Measurements from ENCODE around the gene B4GALNT2.
A peak's percentile ranks its signal among the peaks of the same experiment; 100 is the strongest.
"Not testable (repeated sequence)": the region's sequence is repeated elsewhere in the genome, so short reads cannot be mapped to it uniquely, and the experiment has no call there.

B4GALNT2 gene

DNA sequence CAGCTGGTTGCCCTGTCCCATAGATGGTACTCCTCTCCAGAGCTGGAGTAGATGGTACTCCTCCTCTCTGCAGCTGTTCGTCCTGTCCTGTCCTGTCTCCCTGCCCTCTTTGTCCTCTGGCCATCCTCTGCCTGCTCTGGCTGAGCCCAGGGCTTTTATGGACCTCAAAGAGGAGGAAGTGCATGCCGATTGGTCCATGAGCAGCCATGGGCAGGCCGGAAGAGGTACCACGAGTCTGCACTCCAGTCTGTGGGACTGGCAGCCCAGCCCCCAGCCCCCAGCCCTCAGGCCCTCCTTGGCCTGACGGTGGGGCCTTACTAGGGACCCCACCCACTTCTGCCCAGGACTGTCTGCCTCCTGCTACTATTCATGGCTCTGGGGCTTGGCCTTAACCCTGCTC lies 50.8 kb downstream of the B4GALNT2 start:
- DNase-seq = no peak

DNA sequence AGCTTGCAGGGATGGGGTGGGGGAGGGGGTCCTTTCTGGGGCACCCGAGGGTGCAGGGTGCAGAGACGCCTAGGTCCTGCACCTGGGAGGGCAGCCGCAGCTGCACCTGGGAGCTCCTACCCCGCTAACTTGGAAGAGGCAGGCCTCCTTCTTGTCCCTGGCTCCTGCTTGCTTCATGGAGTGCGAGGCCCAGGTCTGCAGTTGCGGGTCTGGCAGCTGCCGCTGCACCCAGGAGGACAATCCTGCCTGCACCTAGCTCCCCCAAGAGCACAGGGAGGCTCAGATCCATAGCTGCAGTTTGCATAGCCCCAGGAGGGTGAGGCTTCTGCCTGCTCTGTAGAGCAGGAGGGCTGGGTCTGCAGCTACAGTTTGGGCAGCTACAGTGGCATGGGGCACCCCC lies 51.2 kb downstream of the B4GALNT2 start:
- no peak for DNase-seq

DNA sequence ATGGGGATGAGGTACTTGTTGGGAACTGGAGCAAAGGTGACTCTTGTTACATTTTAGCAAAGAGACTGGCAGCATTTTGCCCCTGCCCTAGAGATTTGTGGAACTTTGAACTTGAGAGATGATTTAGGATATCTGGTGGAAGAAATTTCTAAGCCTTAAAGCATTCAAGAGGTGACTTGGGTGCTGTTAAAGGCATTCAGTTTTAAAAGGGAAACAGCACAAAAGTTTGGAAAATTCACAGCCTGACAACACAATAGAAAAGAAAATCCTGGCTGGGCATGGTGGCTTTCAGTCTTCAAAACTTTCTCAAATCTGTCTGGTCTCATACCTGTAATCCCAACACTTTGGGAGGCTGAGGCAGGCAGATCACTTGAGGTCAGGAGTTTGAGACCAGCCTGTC lies 52.0 kb downstream of the B4GALNT2 start:
- not testable (repeated sequence) for DNase-seq

DNA sequence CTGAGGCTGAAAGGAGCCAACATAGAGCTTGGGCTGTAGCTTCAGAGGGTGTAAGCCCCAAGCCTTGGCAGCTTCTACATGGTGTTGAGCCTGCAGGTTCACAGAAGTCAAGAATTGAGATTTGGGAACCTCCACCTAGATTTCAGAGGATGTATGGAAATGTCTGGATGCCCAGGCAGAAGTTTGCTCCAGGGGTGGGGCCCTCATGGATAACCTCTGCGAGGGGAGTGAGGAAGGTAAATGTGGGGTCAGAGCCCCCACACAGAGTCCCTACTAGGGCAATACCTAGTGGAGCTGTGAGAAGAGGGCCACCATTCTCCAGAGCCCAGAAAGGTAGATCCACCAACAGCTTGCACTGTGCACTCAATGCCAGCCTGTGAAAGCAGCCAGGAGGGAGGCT lies 52.8 kb downstream of the B4GALNT2 start:
- DNase-seq = not testable (repeated sequence)

DNA sequence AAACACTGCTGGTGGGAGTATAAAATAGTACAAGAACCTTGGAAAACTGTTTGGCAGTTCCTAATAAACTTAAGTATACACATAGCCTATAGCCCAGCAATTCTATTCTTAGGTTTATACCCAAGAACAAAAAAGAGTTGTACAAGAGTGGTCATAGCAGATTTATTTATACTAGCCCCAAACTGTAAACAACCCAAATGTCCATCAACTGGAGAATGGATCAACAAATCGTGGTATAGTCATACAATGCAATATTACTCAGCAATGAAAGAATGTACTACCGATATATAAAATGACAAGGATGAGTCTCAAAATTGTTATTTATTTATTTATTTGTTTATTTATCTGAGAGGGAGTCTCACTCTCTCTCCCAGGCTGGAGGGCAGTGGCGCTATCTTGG lies 54.7 kb downstream of the B4GALNT2 start:
- DNase-seq = no peak

DNA sequence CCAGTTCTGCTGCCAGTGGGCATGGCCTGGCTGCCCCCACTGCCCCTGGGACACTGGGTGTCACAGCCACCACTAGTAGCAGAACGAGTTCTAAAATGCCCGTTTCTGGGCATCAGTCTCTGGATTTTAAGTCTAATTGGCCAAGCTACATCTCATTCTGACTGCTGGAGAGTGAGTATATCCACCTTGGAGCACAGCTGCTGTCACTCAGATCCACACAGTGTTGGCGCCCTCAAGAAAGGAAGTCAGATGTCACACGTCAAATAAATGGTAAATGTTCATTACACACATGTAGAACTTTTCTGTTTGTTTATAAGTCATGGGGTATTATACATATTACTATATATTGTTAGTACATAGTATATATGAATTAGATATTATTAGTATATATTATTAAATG lies 58.4 kb downstream of the B4GALNT2 start:
- no peak for DNase-seq

DNA sequence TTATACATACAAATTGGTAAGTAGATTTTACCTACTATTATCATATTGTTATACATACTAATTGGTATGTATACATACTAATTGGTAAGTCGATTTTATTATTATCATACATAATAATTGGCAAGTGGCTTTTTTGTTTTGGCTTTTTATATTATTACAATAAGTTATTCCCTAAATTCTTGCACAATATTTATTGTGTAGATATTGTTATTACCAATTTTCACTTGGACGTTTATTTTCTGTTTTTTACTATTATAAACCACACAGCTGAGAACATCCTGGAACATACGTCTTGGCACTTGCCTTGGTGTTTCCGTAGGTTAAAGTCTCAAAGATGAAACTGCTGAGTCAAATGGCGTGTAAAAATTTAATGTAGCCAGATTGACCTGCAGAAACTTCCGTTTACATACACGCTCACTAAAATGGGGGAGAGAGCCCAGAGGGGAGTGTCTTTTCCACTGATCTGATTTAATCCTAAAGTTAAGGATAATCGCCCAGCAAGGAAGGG lies 58.9 kb downstream of the B4GALNT2 start:
- DNase-seq = no peak

DNA sequence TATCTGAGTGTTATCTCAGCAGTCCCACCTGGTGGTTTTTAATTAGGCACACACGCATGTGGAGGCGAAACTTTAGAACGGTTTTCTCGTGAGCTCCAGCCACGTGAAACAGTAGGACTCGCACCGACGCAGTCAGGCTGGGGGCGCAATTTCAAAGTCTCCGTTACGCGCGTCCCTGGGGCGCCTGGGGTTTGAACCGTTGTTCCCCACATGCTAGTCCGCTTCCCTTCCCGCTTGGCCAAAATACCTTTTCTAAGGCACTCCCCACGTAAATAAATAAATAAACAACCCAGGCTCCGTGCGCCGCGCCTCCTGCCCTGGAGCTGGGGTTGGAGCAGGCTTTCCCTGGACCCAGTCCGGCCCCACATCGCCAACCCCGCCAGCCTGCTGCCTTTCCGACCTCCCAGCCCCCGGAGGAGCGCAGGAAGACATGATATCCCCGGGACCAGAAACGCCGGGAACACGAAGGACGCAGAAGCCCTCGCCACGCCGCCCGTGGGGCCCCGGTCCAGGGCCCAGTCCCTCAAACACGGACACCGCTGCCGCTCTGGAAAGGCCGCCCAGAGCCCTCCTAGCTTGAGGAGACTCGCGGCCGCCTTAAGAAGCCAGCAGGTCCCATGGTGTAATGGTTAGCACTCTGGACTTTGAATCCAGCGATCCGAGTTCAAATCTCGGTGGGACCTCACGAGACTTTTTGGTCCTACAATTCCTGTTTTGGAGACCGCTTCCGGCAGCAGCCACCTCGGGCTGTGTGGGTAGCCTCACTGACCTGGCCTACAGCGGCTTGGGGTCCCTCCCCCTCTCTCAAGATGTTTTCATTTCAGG lies 59.6 kb downstream of the B4GALNT2 start:
- DNase-seq = peak; percentile 91

DNA sequence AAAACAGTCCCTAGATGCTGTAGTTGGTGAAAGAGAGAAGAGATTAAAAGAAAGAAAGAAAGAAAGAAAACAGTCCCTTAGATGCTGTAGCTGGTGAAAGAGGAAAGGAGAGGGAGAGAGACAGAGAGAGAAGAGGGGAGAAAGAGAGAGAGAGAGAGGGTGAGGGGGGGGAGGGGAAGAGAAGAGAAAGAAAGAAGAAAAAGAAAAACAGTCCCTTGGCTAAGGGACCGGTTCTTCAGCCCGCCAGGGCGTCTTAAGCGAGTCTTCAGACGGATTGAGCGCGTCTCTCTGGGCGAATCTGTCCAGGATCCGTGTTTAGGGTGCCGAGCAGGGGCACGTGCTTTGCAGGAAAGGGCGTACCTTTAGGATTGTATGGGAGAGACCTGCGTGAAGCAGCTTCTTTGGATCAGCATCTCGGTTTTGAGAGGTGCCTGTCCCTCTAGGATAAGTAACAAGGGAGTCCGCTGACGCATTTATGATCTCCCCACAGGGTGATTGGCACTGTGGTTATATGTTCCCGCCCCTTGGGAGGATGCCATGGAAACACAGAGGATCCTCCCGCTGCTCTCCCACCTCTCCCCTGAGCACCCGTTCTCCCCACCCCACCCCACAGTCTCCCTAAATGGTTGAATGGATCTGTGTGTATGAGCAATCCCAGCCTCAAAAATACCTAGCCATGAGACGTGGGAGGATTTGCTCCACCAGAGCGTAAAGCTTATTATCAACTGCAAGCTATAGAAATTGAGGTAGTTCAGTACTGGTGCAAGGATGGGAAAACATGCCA lies 61.1 kb downstream of the B4GALNT2 start:
- DNase-seq = peak in 1 of 2 donors; percentile 44

DNA sequence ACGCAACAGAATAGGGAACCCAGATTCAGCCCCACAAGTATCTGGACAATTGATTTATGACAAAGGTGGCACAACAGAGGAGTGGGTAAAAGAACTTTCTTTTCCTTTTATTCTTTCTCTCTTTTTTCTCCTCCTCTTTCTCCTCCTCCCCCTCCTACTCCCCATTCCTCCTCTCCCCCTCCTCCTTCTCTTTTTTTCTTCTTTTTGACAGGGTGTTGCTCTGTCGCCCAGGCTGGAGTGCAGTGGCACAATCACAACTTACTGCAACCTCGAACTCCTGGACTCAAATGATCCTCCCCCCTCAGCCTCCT lies 61.7 kb downstream of the B4GALNT2 start:
- DNase-seq = no peak

DNA sequence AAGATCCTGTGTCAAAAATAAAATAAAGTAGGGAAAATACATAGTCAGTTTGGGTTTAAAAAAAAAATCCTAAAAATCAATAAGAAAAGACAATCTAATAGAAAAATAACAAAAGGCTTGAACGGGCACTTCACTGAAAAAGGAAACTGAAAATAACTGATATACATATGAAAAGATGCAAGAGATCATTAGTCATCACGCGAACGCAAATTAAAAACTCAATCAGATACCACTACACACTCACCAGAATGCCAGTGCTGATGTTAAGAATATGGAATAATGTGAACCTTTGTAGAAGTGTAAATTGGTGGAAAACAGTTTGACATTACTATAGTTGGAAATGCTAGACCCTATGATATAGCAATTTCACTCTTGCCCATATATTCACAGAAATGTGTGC lies 63.2 kb downstream of the B4GALNT2 start:
- DNase-seq = no peak

DNA sequence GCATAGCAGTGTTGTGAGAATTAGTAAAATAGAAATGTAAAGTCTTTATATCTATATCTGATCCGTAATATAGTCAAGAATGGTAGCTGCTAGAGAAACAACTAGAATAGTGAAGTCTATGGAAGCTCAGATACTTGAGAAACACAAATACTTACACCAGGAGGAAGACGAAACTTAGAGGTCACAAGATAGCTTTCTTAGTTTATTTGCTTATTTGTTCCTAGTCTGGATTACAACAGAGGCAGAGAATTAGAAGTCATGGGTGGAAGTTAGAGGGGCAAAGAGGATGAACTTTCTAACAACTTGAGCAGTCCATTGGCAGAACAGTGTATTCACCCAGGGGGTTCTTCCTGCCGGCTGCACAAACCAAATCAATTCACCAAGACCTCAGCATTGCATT lies 64.0 kb downstream of the B4GALNT2 start:
- no peak for DNase-seq

DNA sequence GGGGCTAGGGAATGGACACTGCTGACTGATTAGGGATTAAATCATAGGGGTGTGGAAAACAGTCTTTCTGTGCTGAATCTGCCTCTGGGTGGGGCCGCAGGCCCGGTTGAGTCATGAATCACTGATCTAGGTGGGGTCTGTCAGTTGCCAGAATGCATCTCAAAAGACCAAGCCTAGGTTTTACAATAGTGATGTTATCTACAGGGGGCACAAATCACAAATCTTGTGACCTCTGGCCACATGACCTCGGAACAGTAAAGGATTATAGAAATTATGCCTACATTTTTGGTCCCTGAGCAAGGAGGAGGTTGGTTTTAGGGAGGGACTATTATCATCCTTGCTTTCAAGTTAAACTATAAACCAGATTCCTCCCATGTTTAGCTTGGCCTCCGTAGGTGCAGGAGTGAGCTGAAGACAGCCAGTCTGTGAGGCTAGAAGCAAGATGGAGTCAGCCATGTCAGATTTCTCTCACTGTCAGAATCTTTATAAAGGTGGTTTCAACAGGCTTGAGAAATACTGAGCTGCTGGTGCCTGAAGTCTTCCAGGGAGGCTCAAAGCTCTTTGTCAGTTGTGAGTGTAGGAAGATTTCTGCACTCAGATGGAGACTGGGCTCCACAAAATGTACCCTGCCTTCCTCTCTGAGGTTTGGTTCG lies 64.9 kb downstream of the B4GALNT2 start:
- no peak for DNase-seq

DNA sequence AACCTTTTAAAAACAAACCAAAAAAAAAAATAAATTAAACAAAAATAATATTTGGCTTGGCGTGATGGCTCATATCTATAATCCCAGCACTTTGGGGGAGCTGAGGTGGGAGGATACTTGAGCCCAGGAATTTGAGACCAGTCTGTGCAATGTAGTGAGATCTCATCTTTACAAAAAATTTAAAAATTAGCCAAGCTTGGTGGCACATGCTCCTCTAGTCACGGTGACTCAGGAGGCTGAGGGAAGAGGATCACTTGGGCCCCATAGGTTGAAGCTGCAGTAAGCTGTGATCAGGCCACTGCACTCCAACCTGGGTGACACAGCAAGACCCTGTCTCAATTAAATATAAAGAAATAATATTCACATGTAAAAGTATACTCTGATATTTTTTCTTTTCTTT lies 65.6 kb downstream of the B4GALNT2 start:
- no peak for DNase-seq

DNA sequence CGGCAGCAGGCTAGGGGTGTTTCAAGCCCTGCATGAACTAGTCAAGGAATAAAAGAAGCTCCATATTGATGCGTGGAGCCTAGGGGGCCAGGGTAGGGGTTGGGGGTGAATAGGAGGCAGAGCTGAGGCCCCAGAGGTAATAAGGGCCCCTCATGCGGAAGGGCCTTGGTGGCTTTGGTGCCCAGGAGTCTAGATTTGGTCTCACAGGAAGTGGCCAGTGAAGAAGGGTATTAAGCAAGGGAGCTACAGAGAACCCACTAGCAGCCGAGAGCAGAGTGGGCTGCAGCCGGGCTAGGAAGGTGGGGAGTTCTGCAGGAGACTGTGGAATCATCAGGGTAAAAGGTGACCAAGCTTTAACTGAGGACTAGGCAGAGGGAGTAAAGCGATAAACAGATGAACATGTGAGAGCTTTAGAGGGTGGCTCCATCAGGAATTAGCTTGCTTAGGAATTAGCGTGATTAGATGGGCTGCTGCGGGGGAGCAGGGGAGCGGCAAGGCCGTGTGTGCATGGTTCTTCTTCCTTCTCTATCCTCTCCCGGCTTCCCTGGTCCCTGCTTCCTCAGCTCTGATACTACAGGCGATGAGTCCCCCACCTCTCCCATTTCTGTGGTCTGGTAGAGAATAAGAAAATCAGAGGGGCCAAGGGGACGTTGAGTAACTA lies 68.0 kb downstream of the B4GALNT2 start:
- no peak for DNase-seq

DNA sequence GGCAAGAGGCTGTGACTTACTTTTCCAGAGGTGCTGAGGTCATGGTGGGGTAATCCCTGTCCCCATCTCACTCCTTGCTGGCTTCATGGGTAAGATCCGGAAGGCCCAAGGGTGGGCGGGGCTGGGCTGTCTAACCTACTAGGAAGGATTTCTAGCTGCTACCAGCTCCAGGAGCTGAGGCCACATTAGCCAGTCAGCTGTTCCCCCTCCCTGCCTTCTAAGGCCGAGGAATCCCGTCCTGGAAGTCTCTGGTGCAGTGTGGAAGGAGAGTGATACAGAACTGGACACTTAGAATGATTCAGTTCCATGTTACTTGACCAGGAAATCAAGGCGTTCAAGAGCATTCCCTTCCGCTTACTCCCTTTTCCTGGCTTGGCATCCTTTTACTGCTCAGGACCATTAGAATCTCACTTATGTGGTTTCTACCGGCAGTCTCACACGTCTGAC lies 68.9 kb downstream of the B4GALNT2 start:
- DNase-seq = no peak

DNA sequence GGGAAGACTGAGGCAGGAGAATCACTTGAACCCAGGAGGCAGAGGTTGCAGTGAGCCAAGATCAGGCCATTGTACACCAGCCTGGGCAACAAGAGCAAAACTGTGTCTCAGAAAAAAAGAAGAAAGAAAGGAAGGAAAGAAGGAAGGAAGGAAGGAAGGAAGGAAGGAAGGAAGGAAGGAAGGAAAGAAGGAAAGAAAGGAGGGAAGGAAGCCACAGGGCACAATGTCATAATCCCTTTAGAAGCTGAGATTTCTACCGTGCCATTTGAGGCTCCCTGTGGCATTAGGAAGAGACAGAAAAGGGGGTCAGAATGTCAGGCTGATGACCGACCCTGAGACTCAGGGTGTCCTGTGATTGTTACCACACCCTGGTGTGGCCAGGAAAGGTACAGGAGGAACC lies 71.2 kb downstream of the B4GALNT2 start:
- DNase-seq = no peak

DNA sequence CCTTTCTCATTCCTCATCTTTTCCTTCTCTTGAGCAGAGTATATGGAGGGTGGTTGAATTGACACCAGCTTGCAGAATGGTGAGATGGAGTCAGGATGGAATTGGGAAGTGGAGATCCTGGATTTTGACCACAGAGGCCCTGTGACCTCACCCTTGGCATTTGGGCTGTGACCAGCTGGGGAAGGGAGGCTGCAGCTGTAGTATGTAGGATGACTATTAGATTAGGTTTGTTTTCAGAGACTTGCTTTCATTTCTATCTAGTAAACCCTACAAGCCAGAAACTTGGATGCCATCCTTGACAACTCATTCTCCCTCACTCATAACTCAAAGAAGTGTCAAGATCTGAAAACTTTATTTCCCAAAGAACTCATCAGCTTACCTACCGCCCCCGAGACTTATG lies 71.9 kb downstream of the B4GALNT2 start:
- DNase-seq = no peak

DNA sequence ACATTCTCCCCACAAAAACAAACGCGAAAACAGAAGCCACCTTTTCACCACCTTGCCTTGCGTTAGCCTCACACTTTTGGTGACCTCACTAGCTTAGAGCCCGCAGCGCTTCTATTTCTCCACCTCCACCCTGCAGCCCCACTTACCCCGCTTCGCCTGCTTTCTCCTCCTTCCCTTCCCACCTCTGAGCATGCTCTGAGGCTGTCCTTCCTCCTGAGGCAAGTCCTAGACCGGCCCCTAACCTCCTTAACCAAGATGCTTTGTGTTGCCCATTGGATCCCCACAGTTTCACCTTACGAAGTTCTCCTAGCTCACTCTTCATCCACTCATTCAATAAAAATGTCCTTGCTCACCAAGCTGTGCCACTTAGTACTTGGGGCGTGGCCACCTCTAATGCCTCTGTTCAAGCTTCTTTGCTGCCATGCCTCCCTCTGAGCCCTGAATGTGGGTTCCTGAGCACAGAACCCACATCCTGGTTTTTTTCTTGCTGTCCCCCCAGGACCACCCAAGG lies 76.5 kb downstream of the B4GALNT2 start:
- DNase-seq = no peak

DNA sequence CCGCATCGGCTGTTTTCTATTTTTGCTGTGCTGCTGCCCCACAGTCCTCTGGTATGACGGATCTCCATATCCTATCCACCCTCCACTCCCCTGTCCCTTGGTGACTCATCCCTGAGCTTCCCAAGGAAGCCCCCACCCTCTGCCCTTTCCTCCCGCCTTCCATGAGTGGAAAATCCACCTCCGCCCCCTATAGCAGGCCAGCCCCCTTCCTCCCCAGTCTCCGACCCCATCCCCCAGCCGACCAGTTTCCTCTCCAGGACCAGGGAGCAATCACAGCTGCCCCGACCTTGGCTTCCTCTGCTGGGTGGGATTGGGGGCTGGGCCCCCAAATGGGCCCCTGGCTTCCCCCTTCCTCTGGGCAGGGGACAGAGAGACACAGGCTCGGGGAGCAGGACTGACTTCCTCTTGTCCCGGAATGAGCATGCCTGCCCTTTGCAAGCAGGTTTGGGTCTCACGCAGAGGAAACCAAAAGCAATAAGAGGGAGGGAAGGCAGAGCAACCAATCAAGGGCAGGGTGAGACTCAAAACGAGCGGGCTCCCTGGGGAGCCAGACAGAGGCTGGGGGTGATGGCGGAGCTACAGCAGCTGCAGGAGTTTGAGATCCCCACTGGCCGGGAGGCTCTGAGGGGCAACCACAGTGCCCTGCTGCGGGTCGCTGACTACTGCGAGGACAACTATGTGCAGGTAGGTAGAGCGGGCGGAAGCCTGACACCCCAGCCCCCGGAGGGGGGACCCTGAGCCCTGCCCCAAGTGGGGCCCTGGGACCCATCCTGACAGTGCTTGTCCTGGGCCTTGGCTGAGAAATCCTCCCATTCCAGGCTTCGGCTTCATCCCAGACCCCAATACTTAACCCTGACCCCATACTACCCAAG lies 77.8 kb downstream of the B4GALNT2 start, which contains the start of the genes ABI3 and GNGT2:
TSS of gene ABI3 (plus strand) at position 550 of the 872 bp plus-strand sequence. CDS start at position 568, 18 bp downstream.
TSS of gene GNGT2 (minus strand) at position 417 of the 872 bp plus-strand sequence. CDS start 3,152 bp downstream, outside the sequence.
- peak; percentile 68 to 72 for DNase-seq

DNA sequence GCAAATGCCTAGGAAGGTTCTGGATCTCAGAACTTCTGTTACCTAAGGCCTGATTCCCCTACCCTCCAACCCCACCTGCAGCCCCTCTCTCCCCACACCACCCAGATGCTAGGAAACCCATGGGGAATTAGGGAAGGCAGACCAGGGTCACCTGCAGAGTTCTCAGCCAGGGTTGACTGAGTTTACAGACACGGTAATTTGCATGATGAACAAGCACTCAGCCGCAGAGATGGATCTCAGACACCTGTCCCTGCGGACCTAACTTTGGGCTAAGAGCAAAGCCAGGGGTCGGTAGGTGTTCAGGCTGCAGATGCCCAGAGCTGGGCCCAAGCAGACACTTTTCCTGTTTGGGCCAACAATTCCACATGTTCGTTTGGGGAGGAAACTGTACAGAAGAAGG lies 80.8 kb downstream of the B4GALNT2 start:
- no peak for DNase-seq

DNA sequence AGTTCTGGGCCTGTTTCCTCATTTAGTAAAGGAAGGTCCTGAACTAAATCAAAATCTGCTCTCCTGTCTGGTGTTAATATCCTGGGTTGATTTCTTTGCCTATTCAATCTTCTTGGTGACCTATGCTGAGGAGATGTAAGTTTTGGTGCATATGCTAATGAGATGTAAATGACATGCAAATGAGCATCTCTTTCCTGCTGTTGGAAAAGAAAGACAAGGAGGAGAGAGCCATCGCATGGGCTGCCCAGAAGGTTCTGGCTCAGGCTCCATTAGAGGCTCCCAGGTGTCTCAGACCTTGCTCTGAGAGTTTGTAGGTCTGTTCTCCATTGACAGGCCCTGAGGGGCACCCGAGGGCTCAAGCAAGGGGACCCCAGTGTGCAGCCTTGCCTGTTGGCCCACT lies 81.3 kb downstream of the B4GALNT2 start:
- no peak for DNase-seq
